Spleen (tissue), 11 donors: ENCODE data around the gene LAIR2. TPM values are rescaled to one million over a fixed set of nuclear protein-coding genes. Genes with fewer than 3 reads are reported as not detected.
"Not testable (repeated sequence)": the region's sequence is repeated elsewhere in the genome, so short reads cannot be mapped to it uniquely, and the experiment has no call there.

Experiments used
- DNase-seq: peaks from one replicate; pipeline ENCODE4 v3.0.0-alpha.2; 2020
- H3K27ac ChIP-seq, 8 donors: fragments of 200-600 bp; sonication (generic) in 7 of 8; 1 replicate in 4 of 8; 2 replicates in 4 of 8; pipeline versions ENCODE4 v1.5.0 to v1.8.0; 2016 to 2021; ENCODE audit warnings: inconsistent platforms in 4 of 8, mild to moderate bottlenecking in 4 of 8, moderate library complexity in 1 of 8
- H3K27me3 ChIP-seq, 7 donors: fragments of 200-600 bp; sonication (generic) in 6 of 7; replicated peaks in 1 of 7; 1 replicate in 4 of 7; 2 replicates in 3 of 7; pipeline versions ENCODE4 v1.5.0 to v1.8.0; 2016 to 2021; ENCODE audit warnings: inconsistent platforms in 3 of 7, mild to moderate bottlenecking in 1 of 7
- H3K36me3 ChIP-seq, 6 donors: fragments of 200-600 bp; sonication (generic) in 5 of 6; 1 replicate in 4 of 6; 2 replicates in 2 of 6; pipeline versions ENCODE4 v1.5.0 to v1.8.0; 2016 to 2021; ENCODE audit warnings: inconsistent platforms in 2 of 6
- H3K4me1 ChIP-seq, 6 donors: fragments of 200-600 bp; sonication (generic) in 5 of 6; 1 replicate in 3 of 6; 2 replicates in 3 of 6; pipeline versions ENCODE4 v1.5.0 to v1.8.0; 2016 to 2021; ENCODE audit warnings: inconsistent platforms in 3 of 6
- H3K4me3 ChIP-seq, 8 donors: fragments of 200-600 bp; sonication (generic) in 7 of 8; 1 replicate in 4 of 8; 2 replicates in 4 of 8; pipeline versions ENCODE4 v1.5.0 to v1.8.0; 2016 to 2021; ENCODE audit warnings: inconsistent platforms in 4 of 8, mild to moderate bottlenecking in 4 of 8, moderate library complexity in 2 of 8
- H3K9me3 ChIP-seq, 8 donors: fragments of 200-600 bp; sonication (generic) in 7 of 8; 1 replicate in 4 of 8; 2 replicates in 4 of 8; pipeline versions ENCODE4 v1.5.0 to v1.8.0; 2016 to 2021; ENCODE audit warnings: inconsistent platforms in 4 of 8
- CTCF ChIP-seq, 11 experiments: fragments of 200-600 bp in 7 of 11; fragments of 450-650 bp in 4 of 11; sonication (generic) in 4 of 11; IDR thresholded peaks in 8 of 11; conservative IDR thresholded peaks in 3 of 11; 1 replicate in 7 of 11; 2 replicates in 4 of 11; pipeline versions ENCODE4 v1.4.0 to v1.8.0; 2016 to 2021; ENCODE audit warnings: antibody characterized with exemption in 11 of 11, inconsistent platforms in 4 of 11, mild to moderate bottlenecking in 1 of 11
- POLR2A ChIP-seq, 3 donors: fragments of 450-650 bp; IDR thresholded peaks; one replicate each; pipeline ENCODE4 v1.5.1; 2017; ENCODE audit warnings: antibody characterized with exemption in 3 of 3, mild to moderate bottlenecking in 1 of 3
- POLR2AphosphoS5 ChIP-seq, 3 donors: sonication (generic); formaldehyde crosslinking; IDR thresholded peaks; one replicate each; pipeline ENCODE4 v1.5.1; 2017; ENCODE audit warnings: antibody characterized with exemption in 3 of 3
- WGBS, 5 donors: extraction: QIAGEN DNeasy Blood & Tissue Kit in 3 of 5; methylation state at CpG; one replicate each; pipeline versions ENCODE4 v1.1.5 to v1.1.7; 2013 to 2018; 5-methylcytosine and 5-hydroxymethylcytosine counted together
- intact Hi-C: fragments of 100-400 bp; cut with DNase I; formaldehyde crosslinking; loops from one replicate; pipeline ENCODE4 v1.15.0; 2023; ENCODE audit warnings: low total_unique reads
- polyA plus RNA-seq, 3 donors: library from polyadenylated mRNA; stranded (reverse); fragments of 200-250 nt; gene quantifications; one replicate each; pipeline ENCODE4 v1.2.1, GENCODE V29; 2013
- total RNA-seq, 7 donors: library from RNA; depleted of rRNA in 3 of 7; stranded (reverse); fragments of >200 nt in 3 of 7; fragmentation: NEBNext Ultra II Directional in 4 of 7; extraction: Animal tissue kit (Norgen Biotek cat#: 25700) in 4 of 7; gene quantifications; one replicate each; pipeline versions ENCODE4 v1.1.0 to v1.2.1, GENCODE V29; 2016 to 2021
- donor health status: healthy with polysubstance abuse.
- donor health status: DM: no; HTN: no; CAD: no; lungs with moderate emphysema.
- donor health status: DM: no; HTN: no; CAD: no.
- donor health status: Bipolar disorder and iron deficiency.
- donor health status: healthy.
- donor health status: DM: no; HTN: no; CAD: no.
- donor health status: DM: yes; HTN: yes; CAD: no.

The LAIR2 gene
- total and polyA plus RNA-seq, 10 donors, result 0.28 to 4.9 (median 3.1) TPM; not detected in 4

- peaks cover 0 to 29% (median 20%) of the 10 kb centered on the region in 6 donors for H3K4me1 ChIP-seq
- DNase-seq, result no peak
- H3K27ac ChIP-seq, result no peak overlapping the region
- WGBS, 5 donors, result 55 to 75% (median 64%) methylated on average over 5 of the region's 5 CpGs
- H3K9me3 ChIP-seq, result no peaks in the 10 kb centered on the region
- no peaks in the 10 kb centered on the region for H3K36me3 ChIP-seq
- intact Hi-C loops, result no loop called here
- TF ChIP-seq POLR2AphosphoS5 (IDR thresholded peaks at IDR 0.05), result no peak
- no peak for TF ChIP-seq POLR2A (IDR thresholded peaks at IDR 0.05)
- TF ChIP-seq CTCF (IDR thresholded peaks at IDR 0.05 in 8 of 11, conservative IDR thresholded peaks at IDR 0.05 in 3 of 11), result no peak
- peaks cover 0 to 60% (median 12%) of the 10 kb centered on the region in 7 donors for H3K27me3 ChIP-seq
- no peak overlapping the region for H3K4me3 ChIP-seq
Observed at GRCh38 chr19:54485851-54486250, 16.8 kb upstream of the LAIR2 start.

GRCh38 chr19:54489341-54489740 lies 13.3 kb upstream of the LAIR2 start:
- Histone ChIP-seq H3K36me3 (no peaks in the 10 kb centered on the region), H3K27me3 (peaks cover 0 to 70% (median 8%) of the 10 kb centered on the region in 7 donors), H3K4me1 (peaks cover 0 to 8% (median 0%) of the 10 kb centered on the region in 6 donors), H3K9me3 (no peaks in the 10 kb centered on the region), H3K4me3 (no peak overlapping the region), H3K27ac (no peak overlapping the region)
- intact Hi-C loops, result no loop called here
- no peak for DNase-seq
- WGBS, 5 donors, result 68 to 80% (median 75%) methylated on average over 7 of the region's 7 CpGs
- TF ChIP-seq CTCF (IDR thresholded peaks at IDR 0.05 in 8 of 11, conservative IDR thresholded peaks at IDR 0.05 in 3 of 11), result no peak
- no peak for TF ChIP-seq POLR2A (IDR thresholded peaks at IDR 0.05)
- no peak for TF ChIP-seq POLR2AphosphoS5 (IDR thresholded peaks at IDR 0.05)

GRCh38 chr19:54489766-54490165 lies 12.9 kb upstream of the LAIR2 start:
- no peaks in the 10 kb centered on the region for H3K36me3 ChIP-seq
- peaks cover 0 to 70% (median 5%) of the 10 kb centered on the region in 7 donors for H3K27me3 ChIP-seq
- intact Hi-C loops, result no loop called here
- H3K27ac ChIP-seq, result no peak overlapping the region
- H3K4me3 ChIP-seq, result no peak overlapping the region
- TF ChIP-seq CTCF (IDR thresholded peaks at IDR 0.05 in 8 of 11, conservative IDR thresholded peaks at IDR 0.05 in 3 of 11), result no peak
- no peak for TF ChIP-seq POLR2AphosphoS5 (IDR thresholded peaks at IDR 0.05)
- no peak for TF ChIP-seq POLR2A (IDR thresholded peaks at IDR 0.05)
- no peak for DNase-seq
- peaks cover 0 to 8% (median 0%) of the 10 kb centered on the region in 6 donors for H3K4me1 ChIP-seq
- WGBS, 5 donors, result 69 to 81% (median 73%) methylated on average over 9 of the region's 9 CpGs
- H3K9me3 ChIP-seq, result no peaks in the 10 kb centered on the region

GRCh38 chr19:54492568-54492967 lies 10.1 kb upstream of the LAIR2 start:
- H3K27me3 ChIP-seq, result peaks cover 0 to 77% (median 5%) of the 10 kb centered on the region in 7 donors
- TF ChIP-seq POLR2AphosphoS5 (IDR thresholded peaks at IDR 0.05), result no peak
- TF ChIP-seq POLR2A (IDR thresholded peaks at IDR 0.05), result no peak
- no peak for TF ChIP-seq CTCF (IDR thresholded peaks at IDR 0.05 in 8 of 11, conservative IDR thresholded peaks at IDR 0.05 in 3 of 11)
- no peaks in the 10 kb centered on the region for H3K4me1 ChIP-seq
- no peak for DNase-seq
- intact Hi-C loops, result no loop called here
- no peak overlapping the region for H3K27ac ChIP-seq
- H3K4me3 ChIP-seq, result no peak overlapping the region
- WGBS, 5 donors, result 80 to 96% (median 82%) methylated on average over 18 of the region's 18 CpGs
- no peaks in the 10 kb centered on the region for H3K36me3 ChIP-seq
- no peaks in the 10 kb centered on the region for H3K9me3 ChIP-seq

GRCh38 chr19:54493056-54493455 lies 9.6 kb upstream of the LAIR2 start:
- 74 to 93% (median 91%) methylated on average over 5 of the region's 5 CpGs for WGBS, 5 donors
- intact Hi-C loops, H3K36me3 ChIP-seq, H3K9me3 ChIP-seq, H3K4me3 ChIP-seq, DNase-seq, H3K4me1 ChIP-seq, H3K27ac ChIP-seq: not testable (repeated sequence)
- peaks cover 0 to 77% (median 5%) of the 10 kb centered on the region in 7 donors for H3K27me3 ChIP-seq
